Heart right ventricle (tissue), 16 donors: ENCODE data around the gene AGTR1. TPM values are rescaled to one million over a fixed set of nuclear protein-coding genes. Genes with fewer than 3 reads are reported as not detected.
"Not testable (repeated sequence)": the region's sequence is repeated elsewhere in the genome, so short reads cannot be mapped to it uniquely, and the experiment has no call there.

ENCODE experiments used
- ATAC-seq, 8 donors: fragments of 200-7000 bp; cut with Tn5 transposase; one replicate each; pipeline ENCODE4 v1.9.1; 2020; ENCODE audit warnings: mild to moderate bottlenecking in 8 of 8, moderate library complexity in 8 of 8, moderate number of reproducible peaks in 1 of 8
- DNase-seq, 2 donors: peaks; one replicate each; pipeline ENCODE4 v3.0.0-alpha.2; 2020
- H3K27ac ChIP-seq, 10 donors: fragments of 200-600 bp; sonication (generic) in 2 of 10; one replicate each; pipeline versions ENCODE4 v1.5.0 to v1.8.0; 2020 to 2022; ENCODE audit warnings: mild to moderate bottlenecking in 3 of 10
- H3K27me3 ChIP-seq, 7 donors: fragments of 200-600 bp; one replicate each; pipeline ENCODE4 v1.8.0; 2021 to 2022; ENCODE audit warnings: mild to moderate bottlenecking in 2 of 7
- H3K36me3 ChIP-seq, 9 donors: fragments of 200-600 bp; sonication (generic) in 1 of 9; one replicate each; pipeline versions ENCODE4 v1.5.0 to v1.8.0; 2020 to 2022; ENCODE audit warnings: mild to moderate bottlenecking in 2 of 9
- H3K4me1 ChIP-seq, 9 donors: fragments of 200-600 bp; sonication (generic) in 1 of 9; one replicate each; pipeline versions ENCODE4 v1.5.0 to v1.8.0; 2020 to 2022; ENCODE audit warnings: mild to moderate bottlenecking in 4 of 9
- H3K4me3 ChIP-seq, 10 donors: fragments of 200-600 bp; sonication (generic) in 2 of 10; one replicate each; pipeline versions ENCODE4 v1.5.0 to v1.8.0; 2020 to 2022; ENCODE audit warnings: mild to moderate bottlenecking in 7 of 10, moderate library complexity in 2 of 10
- H3K9me3 ChIP-seq, 11 donors: fragments of 200-600 bp in 10 of 11; sonication (generic) in 2 of 11; one replicate each; pipeline versions ENCODE4 v1.5.0 to v1.8.0; 2013 to 2022; ENCODE audit warnings: mild to moderate bottlenecking in 2 of 11, control low read depth in 1 of 11, moderate library complexity in 1 of 11
- CTCF ChIP-seq, 9 donors: fragments of 200-600 bp; sonication (generic) in 2 of 9; IDR thresholded peaks; one replicate each; pipeline versions ENCODE4 v1.5.0 to v1.8.0; 2021 to 2022; ENCODE audit warnings: antibody characterized with exemption in 9 of 9, mild to moderate bottlenecking in 5 of 9, moderate library complexity in 1 of 9
- WGBS, 2 donors: extraction: QIAGEN DNeasy Blood & Tissue Kit; methylation state at CpG; one replicate each; pipeline ENCODE4 v1.1.7; 2013; ENCODE audit warnings: inconsistent platforms in 1 of 2; 5-methylcytosine and 5-hydroxymethylcytosine counted together
- intact Hi-C, 10 donors: fragments of 100-400 bp; cut with DNase I; formaldehyde crosslinking; loops; one replicate each; pipeline versions ENCODE4 v1.11.1 to v1.14.2; 2022
- polyA plus RNA-seq, 2 donors: library from polyadenylated mRNA; stranded (reverse); fragments of 200-250 nt; gene quantifications; one replicate each; pipeline ENCODE4 v1.2.3, GENCODE V29; 2013
- total RNA-seq, 10 donors: library from RNA; stranded (reverse); fragmentation: NEBNext Ultra II Directional in 3 of 10; extraction: Animal tissue kit (Norgen Biotek cat#: 25700) in 3 of 10; gene quantifications; one replicate each; pipeline versions ENCODE4 v1.2.1 to v1.2.4, GENCODE V29; 2021 to 2023
- donor health status: Arrhythmogenic right ventricular cardiomyopathy.
- donor health status: ischemic (EF 13 %, LVEDD 7.1; RV severe dilation, severe dysfunction).
- donor health status: healthy with polysubstance abuse.
- donor health status: DM: no; HTN: yes; CAD: no.
- donor health status: DM: no; HTN: no; CAD: no.
- donor health status: ischemic (EF 25% LVEDD 6.9; RV normal size, moderate dysfunction).
- donor health status: ischemic (EF 25% LVEDD 5.7; RV mildly dilated, moderate dysfunction).
- donor health status: healthy.
- donor health status: DM: yes; HTN: yes; CAD: no.
- donor health status: Ischemic cardiomyopathy.
- donor health status: ischemic (EF 35%, LVEDD 5.7; RV mildly dilated, moderate dysfunction).
- donor health status: nonischemic (EF 11% LVEDD 7.7; RV severe dilation, severe dysfunction).
- donor health status: DM: yes; HTN: yes; CAD: no.
- donor health status: PGD.
- donor health status: ischemic (EF 29% LVEDD 5.4; RV normal size, mild dysfunction).
- donor health status: nonischemic (EF 23%, LVEDD 6.1; RV moderate dilation, normal function).

AGTR1 gene
- total and polyA plus RNA-seq, 12 donors: 0.28 to 4.5 (median 0.99) TPM

- TF ChIP-seq CTCF (IDR thresholded peaks at IDR 0.05): no peak
- no peaks in the 10 kb centered on the region for H3K9me3 ChIP-seq
- no peak for DNase-seq
- ATAC-seq: no peak
- no peaks in the 10 kb centered on the region for H3K36me3 ChIP-seq
- no peaks in the 10 kb centered on the region for H3K27me3 ChIP-seq
- 74 to 76% methylated on average over 3 of the region's 3 CpGs for WGBS, 2 donors
- intact Hi-C loops: no loop called here
- no peak overlapping the region for H3K4me3 ChIP-seq
- no peak overlapping the region for H3K27ac ChIP-seq
- H3K4me1 ChIP-seq: no peaks in the 10 kb centered on the region
Observed at GRCh38 chr3:148751461-148751860, 53.8 kb downstream of the AGTR1 start.

GRCh38 chr3:148753385-148753784, 55.7 kb downstream of the AGTR1 start:
- H3K36me3 ChIP-seq, intact Hi-C loops, H3K27me3 ChIP-seq, H3K4me3 ChIP-seq, ATAC-seq, H3K9me3 ChIP-seq, H3K27ac ChIP-seq, DNase-seq: not testable (repeated sequence)
- peaks cover 0 to 17% (median 0%) of the 10 kb centered on the region in 9 donors for H3K4me1 ChIP-seq
- 89 to 90% methylated on average over 5 of the region's 5 CpGs for WGBS, 2 donors

- Histone ChIP-seq H3K9me3 (peaks cover 0 to 3% (median 0%) of the 10 kb centered on the region in 11 donors), H3K27ac (no peak overlapping the region), H3K4me1 (peaks cover 0 to 17% (median 0%) of the 10 kb centered on the region in 9 donors), H3K27me3 (no peaks in the 10 kb centered on the region), H3K4me3 (no peak overlapping the region), H3K36me3 (no peaks in the 10 kb centered on the region)
- ATAC-seq: no peak
- TF ChIP-seq CTCF (IDR thresholded peaks at IDR 0.05): no peak
- no peak for DNase-seq
- intact Hi-C loops: no loop called here
Observed at GRCh38 chr3:148755570-148755969, 57.9 kb downstream of the AGTR1 start.

GRCh38 chr3:148756311-148756710, 58.6 kb downstream of the AGTR1 start:
- H3K27me3 ChIP-seq: no peaks in the 10 kb centered on the region
- peaks cover 0 to 17% (median 0%) of the 10 kb centered on the region in 9 donors for H3K4me1 ChIP-seq
- no peak for TF ChIP-seq CTCF (IDR thresholded peaks at IDR 0.05)
- intact Hi-C loops: no loop called here
- no peak overlapping the region for H3K27ac ChIP-seq
- no peak for ATAC-seq
- DNase-seq: no peak
- no peak overlapping the region for H3K4me3 ChIP-seq
- WGBS, 2 donors: 81 to 91% methylated on average over 4 of the region's 4 CpGs
- peaks cover 0 to 7% (median 0%) of the 10 kb centered on the region in 11 donors for H3K9me3 ChIP-seq
- no peaks in the 10 kb centered on the region for H3K36me3 ChIP-seq

- TF ChIP-seq CTCF (IDR thresholded peaks at IDR 0.05): no peak
- no peak for DNase-seq
- 77 to 79% methylated on average over 12 of the region's 12 CpGs for WGBS, 2 donors
Observed at GRCh38 chr3:148757238-148758215, 59.8 kb downstream of the AGTR1 start.

More at GRCh38 chr3:148757238-148758215, 59.8 kb downstream of the AGTR1 start:
- H3K4me1 ChIP-seq: peaks cover 0 to 17% (median 0%) of the 10 kb centered on the region in 9 donors
- no peaks in the 10 kb centered on the region for H3K27me3 ChIP-seq
- H3K27ac ChIP-seq: no peak overlapping the region
- no peaks in the 10 kb centered on the region for H3K36me3 ChIP-seq
- ATAC-seq: no peak
- peaks cover 0 to 7% (median 0%) of the 10 kb centered on the region in 11 donors for H3K9me3 ChIP-seq
- no peak overlapping the region for H3K4me3 ChIP-seq
- intact Hi-C loops: no loop called here
